ENCODE measurements around the gene FOXA2.
"Not testable (repeated sequence)": the region's sequence is repeated elsewhere in the genome, so short reads cannot be mapped to it uniquely, and the experiment has no call there.

Gene FOXA2

DNA sequence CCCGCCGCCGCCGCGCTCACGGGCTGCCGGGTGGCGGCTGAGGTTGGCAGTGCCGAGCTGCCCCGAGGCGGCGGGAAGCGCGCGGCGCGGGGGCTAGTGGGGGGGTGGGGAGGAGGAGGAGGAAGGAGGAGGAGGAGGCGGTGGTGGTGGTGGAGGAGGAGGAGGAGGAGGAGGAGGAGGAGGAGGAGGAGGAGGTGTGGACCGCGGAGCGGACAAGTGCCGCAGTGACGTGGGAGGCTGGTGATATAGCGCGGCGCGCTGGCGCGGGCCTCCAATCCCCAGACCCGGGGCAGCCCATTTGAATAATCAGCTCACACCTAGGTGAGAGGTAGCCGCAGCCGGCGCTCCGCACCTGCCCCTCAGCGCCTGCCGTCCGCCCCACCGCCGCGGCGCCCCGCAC is at the start of gene FOXA2:
TSS of gene FOXA2 (minus strand) at position 51 of the 400 bp plus-strand sequence. CDS start 294 bp downstream, outside the sequence.
- no peak for DNase-seq

- DNase-seq = no peak
Observed at GRCh38 chr20:22630701-22631100, 46.3 kb upstream of the FOXA2 start.

- no peak for DNase-seq
Observed at GRCh38 chr20:22629927-22630326, 45.6 kb upstream of the FOXA2 start.

GRCh38 chr20:22629447-22629846 is 45.1 kb upstream of the FOXA2 start:
- no peak for DNase-seq

- DNase-seq = no peak
Observed at GRCh38 chr20:22626496-22626895, 42.1 kb upstream of the FOXA2 start.

- no peak for DNase-seq
Observed at GRCh38 chr20:22623211-22623610, 38.8 kb upstream of the FOXA2 start.

GRCh38 chr20:22620342-22620741 is 36.0 kb upstream of the FOXA2 start:
- DNase-seq = no peak

DNA sequence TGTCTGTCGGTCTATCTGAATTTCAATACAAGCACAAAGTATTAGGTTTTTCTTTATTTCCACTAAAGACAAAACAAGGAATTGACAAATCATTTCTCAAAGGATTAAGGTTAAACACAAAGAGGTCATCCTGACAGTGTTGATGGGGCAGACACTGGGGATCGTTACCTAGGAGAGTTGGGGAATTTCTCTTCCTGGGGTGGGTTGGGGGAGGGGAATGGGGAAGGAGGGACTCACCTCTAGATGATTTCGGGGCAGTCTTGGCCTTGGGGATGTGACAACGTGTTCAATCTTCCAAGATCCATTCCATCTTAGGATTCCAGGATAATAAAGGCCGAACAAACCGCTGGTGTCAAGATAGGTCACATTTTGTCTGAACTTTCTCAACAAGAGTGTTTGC is 35.4 kb upstream of the FOXA2 start:
- DNase-seq = no peak

GRCh38 chr20:22619272-22619671 is 34.9 kb upstream of the FOXA2 start:
- no peak for DNase-seq

- no peak for DNase-seq
Observed at GRCh38 chr20:22617160-22617559, 32.8 kb upstream of the FOXA2 start.

DNA sequence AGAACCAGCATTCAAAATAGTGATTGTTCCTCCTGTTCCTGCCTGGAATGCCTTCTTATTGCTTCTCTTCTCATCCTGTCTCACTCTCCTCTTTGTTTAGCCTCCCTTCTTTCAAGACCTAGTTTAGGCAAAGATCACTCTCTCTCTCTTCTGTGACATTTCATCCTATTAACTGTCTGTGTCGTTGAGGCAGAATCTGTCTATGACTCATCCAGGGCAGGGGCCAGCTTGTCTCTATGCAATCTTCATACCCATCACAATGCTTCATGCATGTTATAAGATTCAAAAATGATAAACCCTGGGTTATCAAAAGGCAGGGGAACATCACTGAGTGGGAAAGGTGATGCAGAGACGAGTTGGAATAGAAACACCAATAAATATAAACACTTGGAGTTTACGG is 32.2 kb upstream of the FOXA2 start:
- DNase-seq = no peak

- DNase-seq = no peak
Observed at GRCh38 chr20:22615425-22615824, 31.1 kb upstream of the FOXA2 start.

DNA sequence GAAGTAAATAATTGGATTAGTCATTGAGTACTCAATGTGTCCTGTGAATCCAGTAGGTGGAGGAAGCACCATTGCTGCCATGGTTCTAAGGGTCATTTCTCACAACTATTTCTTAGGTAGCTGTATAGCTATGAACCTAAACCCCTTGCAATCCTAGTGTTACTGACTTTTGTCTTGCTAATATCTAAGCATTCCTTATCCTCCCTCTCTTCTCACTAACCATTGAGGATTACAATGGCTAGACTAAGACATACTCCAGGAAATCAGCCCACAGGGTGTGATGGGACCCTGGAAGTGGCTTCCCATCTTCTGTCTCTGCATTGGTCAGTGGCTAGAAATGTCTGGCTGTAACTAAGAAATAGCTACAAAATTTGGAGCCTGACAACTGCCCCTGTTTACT is 27.3 kb upstream of the FOXA2 start:
- no peak for DNase-seq

DNA sequence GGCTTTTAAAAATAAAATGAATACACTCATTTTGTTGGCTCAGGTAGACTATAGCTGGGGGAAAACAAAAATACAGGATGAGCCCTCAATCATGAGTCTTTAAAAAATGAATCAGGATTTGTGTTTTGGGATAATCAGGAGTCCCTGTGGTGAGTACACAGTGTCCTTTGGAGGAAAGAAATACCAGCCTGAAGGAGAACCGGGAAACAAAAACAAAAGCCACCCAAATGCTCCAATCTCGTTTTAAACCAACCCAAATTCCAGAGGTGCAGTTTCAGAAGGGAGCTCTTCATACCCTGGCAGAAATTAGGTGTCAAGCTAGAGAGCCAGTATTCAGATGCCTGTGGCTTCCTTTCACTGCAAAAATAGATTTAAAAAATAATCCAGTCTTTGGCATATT is 23.3 kb upstream of the FOXA2 start:
- no peak for DNase-seq

DNA sequence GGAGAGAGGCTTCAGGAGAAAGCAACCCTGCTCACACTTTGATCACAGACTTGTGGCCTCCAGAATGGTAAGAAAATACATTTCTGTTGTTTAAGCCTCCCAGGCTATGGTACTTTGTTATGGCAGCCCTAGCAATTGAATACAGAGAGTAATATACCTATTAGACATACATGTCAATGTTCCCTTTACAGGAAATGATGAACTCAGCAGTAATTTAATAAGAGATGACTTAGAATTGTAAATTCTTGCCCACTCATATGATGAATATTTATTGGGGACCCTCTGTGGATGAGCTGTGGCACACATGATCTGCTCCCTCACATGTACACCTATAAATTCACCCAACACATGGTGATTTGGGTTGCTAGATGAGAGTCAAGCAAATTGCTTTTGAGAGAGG is 20.4 kb upstream of the FOXA2 start:
- DNase-seq = no peak

GRCh38 chr20:22601361-22602141 is 17.2 kb upstream of the FOXA2 start:
- no peak for DNase-seq

GRCh38 chr20:22599258-22599657 is 14.9 kb upstream of the FOXA2 start:
- not testable (repeated sequence) for DNase-seq

- no peak for DNase-seq
Observed at GRCh38 chr20:22597303-22597702, 12.9 kb upstream of the FOXA2 start.

- no peak for DNase-seq
Observed at GRCh38 chr20:22590662-22591061, 6.3 kb upstream of the FOXA2 start.

GRCh38 chr20:22586645-22587310 is 2.4 kb upstream of the FOXA2 start:
- DNase-seq = no peak

DNA sequence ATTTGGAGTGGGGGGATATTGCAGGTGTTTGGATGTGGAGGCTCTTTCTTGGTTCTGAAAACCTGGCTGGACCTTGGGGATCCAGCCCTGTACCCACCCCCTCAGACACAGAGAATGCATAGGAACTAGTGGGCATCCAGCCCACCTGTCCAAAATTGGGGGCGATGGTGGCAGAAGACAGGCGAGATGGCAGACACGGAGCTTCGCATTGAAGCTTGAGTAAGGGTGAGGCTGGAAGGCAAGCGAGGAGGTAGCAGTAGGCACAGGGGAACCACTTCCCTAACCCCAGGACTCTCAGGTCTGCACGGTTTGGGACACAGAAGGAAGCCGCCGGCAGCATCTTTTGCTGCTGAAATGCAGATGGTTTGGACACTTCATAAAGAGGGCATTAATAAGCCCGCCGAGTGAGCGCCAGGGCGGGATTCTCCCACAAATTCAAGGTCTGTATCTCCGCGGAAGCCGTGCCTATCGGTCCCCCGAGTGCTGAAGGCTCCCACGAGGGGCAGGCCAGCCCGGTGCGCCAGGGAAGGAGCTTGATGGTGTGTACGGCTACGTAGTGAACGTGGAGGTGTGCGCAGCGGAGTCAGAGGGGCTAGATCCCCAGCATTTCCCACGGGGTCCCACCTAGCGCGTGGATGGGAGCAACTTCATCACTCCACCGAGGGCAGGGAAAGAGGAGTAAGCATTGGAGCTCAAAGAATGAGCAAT is 1.6 kb upstream of the FOXA2 start:
- no peak for DNase-seq

DNA sequence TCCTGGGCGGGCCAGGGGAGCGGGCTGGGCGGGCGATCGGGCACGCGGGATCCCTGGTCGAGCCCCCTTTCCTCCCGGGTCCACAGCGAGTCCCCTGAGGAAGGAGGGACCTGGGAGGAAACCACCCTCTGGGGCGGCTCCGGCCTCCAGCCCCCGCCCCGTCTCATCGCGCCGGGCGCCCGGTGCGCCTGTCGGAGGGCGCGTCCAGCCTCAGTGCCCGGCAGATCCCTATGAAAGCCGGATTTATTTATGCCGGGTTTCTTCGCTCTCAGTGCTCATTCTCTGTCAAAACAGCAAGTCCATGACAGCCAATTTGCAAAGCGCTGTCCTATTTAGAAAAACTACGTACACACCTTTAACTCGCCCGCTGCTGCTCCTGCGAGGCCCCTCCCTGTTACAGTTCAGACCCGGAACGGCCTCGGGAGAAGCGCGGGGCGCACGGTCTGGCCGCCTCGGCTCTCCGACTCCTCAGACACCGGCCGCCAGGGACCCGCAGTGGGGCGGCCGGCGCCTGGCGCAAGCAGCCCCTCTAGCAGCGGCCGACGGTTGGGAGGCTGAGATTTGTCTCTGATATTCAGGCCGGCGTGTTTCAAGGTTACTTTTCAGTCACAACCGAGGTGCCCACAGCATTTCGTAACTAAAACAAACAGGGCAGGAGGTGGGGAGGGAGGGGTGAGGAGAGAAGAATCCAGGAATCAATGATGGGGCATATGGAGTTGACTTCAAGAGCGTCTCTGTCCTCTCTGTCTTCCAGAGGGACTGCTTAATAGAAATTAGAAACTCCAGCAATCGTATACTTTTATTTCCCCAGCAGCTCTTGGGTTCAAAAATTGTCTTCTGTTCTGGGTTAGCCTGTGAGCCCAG is 782 bp upstream of the FOXA2 start:
- DNase-seq = no peak
